Smooth muscle cell (in vitro differentiated cells): ENCODE measurements around the gene EIPR1. TPM values are rescaled to one million over a fixed set of nuclear protein-coding genes. Genes with fewer than 3 reads are reported as not detected.

Experiments used
- DNase-seq: peaks from one replicate; lab custom pipeline; 2025; ENCODE audit not compliant: unreplicated experiment; lab: John Stamatoyannopoulos, UW
- H2AFZ ChIP-seq: fragments of 200-600 bp; sonication (generic); 2 replicates; pipeline ENCODE4 v1.6.0; 2016; ENCODE audit warnings: antibody characterized with exemption, low read depth, mild to moderate bottlenecking
- H3F3A ChIP-seq: fragments of 200-600 bp; sonication (generic); 2 replicates; pipeline ENCODE4 v1.6.0; 2017; ENCODE audit warnings: antibody characterized with exemption, low read depth
- H3K27ac ChIP-seq: fragments of 200-600 bp; sonication (generic); 2 replicates; pipeline ENCODE4 v1.5.1; 2016; ENCODE audit warnings: low read depth, mild to moderate bottlenecking
- H3K27me3 ChIP-seq: fragments of 200-600 bp; sonication (generic); 2 replicates; pipeline ENCODE4 v1.6.1; 2016; ENCODE audit warnings: low read depth, mild to moderate bottlenecking
- H3K36me3 ChIP-seq: fragments of 200-600 bp; sonication (generic); 2 replicates; pipeline ENCODE4 v1.5.1; 2016; ENCODE audit warnings: low read depth
- H3K4me1 ChIP-seq: fragments of 200-600 bp; sonication (generic); 2 replicates; pipeline ENCODE4 v1.5.1; 2016; ENCODE audit warnings: low read depth
- H3K4me2 ChIP-seq: fragments of 200-600 bp; sonication (generic); 2 replicates; pipeline ENCODE4 v1.6.0; 2016; ENCODE audit warnings: mild to moderate bottlenecking
- H3K4me3 ChIP-seq: fragments of 200-600 bp; sonication (generic); 2 replicates; pipeline ENCODE4 v1.5.1; 2016; ENCODE audit warnings: mild to moderate bottlenecking
- H3K79me2 ChIP-seq: fragments of 200-600 bp; sonication (generic); 2 replicates; pipeline ENCODE4 v1.6.0; 2016; ENCODE audit warnings: low read depth, mild to moderate bottlenecking
- H3K9ac ChIP-seq: fragments of 200-600 bp; sonication (generic); 2 replicates; pipeline ENCODE4 v1.6.0; 2016; ENCODE audit warnings: low read depth
- H3K9me3 ChIP-seq: fragments of 200-600 bp; sonication (generic); replicated peaks from 2 replicates; pipeline ENCODE4 v1.5.1; 2016; ENCODE audit warnings: low read depth
- H4K20me1 ChIP-seq: fragments of 200-600 bp; sonication (generic); 2 replicates; pipeline ENCODE4 v1.6.0; 2016; ENCODE audit warnings: low read depth
- WGBS: methylation state at CpG from one replicate; pipeline ENCODE4 v1.1.7; 2016; ENCODE audit warnings: low lambda C conversion rate; 5-methylcytosine and 5-hydroxymethylcytosine counted together
- polyA plus RNA-seq: library from polyadenylated mRNA; unstranded; fragments of >200 nt; fragmentation: Nextera tagmentation; extraction: Ambion mirVana; gene quantifications from 2 replicates; pipeline ENCODE4 v1.2.1, GENCODE V29; 2016
- total RNA-seq: library from RNA; depleted of rRNA; stranded (reverse); fragments of >200 nt; gene quantifications from 2 replicates; pipeline ENCODE4 v1.2.3, GENCODE V29; 2014
- TF ChIP-seq, protein P1 (sequence below): fragments of 200-600 bp; sonication (generic); IDR thresholded peaks from 2 replicates; pipeline ENCODE4 v1.5.1; 2017; ENCODE audit warnings: borderline replicate concordance, mild to moderate bottlenecking, antibody characterized with exemption; ENCODE audit not compliant: insufficient read depth, poor library complexity, severe bottlenecking

The EIPR1 gene
- total and polyA plus RNA-seq, 2 experiments from 2014 or later: 18.5 to 23.1 TPM

DNA sequence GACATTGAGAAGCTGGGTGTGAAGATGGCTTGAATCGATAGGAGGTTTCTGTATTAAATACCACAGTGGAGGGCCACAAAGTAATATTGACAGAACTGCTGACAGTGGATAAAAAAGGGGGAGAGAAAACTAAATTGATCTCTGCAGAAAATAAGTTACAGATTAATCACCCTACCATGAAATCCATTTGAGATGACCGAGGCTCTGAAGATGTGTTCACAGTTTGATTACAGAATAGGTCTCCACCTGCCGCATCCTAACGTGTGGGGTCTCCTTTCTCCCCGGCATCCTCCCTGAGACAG, 165.6 kb downstream of the EIPR1 start:
- Histone ChIP-seq H3K9ac (no peak overlapping the region), H3K36me3 (no peaks in the 10 kb centered on the region), H3K27ac (no peak overlapping the region), H3K79me2 (no peaks in the 10 kb centered on the region), H3K27me3 (no peaks in the 10 kb centered on the region), H3K4me1 (no peaks in the 10 kb centered on the region), H4K20me1 (peaks cover 5% of the 10 kb centered on the region), H3K4me2 (no peak overlapping the region), H3F3A (no peaks in the 10 kb centered on the region), H2AFZ (no peak overlapping the region), H3K4me3 (no peak overlapping the region), H3K9me3 (no peaks in the 10 kb centered on the region)
- no peak for DNase-seq
- 99% methylated on average over 5 of the region's 5 CpGs for WGBS
- TF ChIP-seq, protein P1, sequence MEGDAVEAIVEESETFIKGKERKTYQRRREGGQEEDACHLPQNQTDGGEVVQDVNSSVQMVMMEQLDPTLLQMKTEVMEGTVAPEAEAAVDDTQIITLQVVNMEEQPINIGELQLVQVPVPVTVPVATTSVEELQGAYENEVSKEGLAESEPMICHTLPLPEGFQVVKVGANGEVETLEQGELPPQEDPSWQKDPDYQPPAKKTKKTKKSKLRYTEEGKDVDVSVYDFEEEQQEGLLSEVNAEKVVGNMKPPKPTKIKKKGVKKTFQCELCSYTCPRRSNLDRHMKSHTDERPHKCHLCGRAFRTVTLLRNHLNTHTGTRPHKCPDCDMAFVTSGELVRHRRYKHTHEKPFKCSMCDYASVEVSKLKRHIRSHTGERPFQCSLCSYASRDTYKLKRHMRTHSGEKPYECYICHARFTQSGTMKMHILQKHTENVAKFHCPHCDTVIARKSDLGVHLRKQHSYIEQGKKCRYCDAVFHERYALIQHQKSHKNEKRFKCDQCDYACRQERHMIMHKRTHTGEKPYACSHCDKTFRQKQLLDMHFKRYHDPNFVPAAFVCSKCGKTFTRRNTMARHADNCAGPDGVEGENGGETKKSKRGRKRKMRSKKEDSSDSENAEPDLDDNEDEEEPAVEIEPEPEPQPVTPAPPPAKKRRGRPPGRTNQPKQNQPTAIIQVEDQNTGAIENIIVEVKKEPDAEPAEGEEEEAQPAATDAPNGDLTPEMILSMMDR: no peak

DNA sequence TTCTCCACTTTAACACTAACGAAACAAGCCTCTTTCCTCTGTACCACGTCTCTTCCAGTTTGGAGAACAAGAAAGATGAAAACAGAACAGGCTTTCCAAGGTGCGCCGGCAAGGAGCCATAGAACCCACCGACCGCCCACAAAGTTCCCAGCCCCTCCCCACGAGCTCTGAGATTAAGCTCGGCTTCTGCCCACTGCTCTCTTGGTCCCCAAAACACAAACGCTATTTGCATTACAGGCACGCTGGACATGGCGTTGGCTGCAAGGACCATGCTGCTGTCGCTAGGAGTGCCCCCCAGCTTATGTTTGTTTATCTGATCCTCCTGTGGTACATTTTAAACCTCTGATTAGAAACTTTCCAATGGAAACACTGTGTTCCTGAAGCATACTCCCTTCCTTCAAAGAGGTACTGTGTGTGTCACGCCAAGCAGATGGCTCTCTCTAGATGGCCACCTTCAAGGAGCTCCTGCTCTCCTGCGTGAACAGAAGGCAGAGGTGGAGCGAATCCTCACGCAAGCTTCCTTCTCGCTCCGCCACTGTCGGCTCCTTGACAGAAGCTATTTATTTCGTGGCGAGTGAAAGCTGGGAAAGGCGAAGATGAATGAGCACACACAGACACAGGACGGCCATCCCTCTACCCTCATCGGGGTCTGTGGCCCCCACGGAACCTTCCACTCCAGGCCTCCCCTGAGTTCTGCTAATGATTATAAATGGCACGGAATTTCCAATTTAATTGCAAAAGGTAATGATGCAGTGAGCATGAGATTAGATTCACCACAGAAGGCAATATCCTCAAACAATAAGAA, 166.2 kb downstream of the EIPR1 start:
- no peak overlapping the region for H2AFZ ChIP-seq
- no peak overlapping the region for H3K4me3 ChIP-seq
- H3K4me1 ChIP-seq: no peaks in the 10 kb centered on the region
- H3K9me3 ChIP-seq: no peaks in the 10 kb centered on the region
- no peak overlapping the region for H3K9ac ChIP-seq
- WGBS: 90% methylated on average over 26 of the region's 26 CpGs
- H3K27me3 ChIP-seq: no peaks in the 10 kb centered on the region
- TF ChIP-seq, protein P1: no peak
- H3F3A ChIP-seq: no peaks in the 10 kb centered on the region
- H3K36me3 ChIP-seq: no peaks in the 10 kb centered on the region
- H4K20me1 ChIP-seq: peaks cover 2% of the 10 kb centered on the region
- no peaks in the 10 kb centered on the region for H3K79me2 ChIP-seq
- no peak for DNase-seq
- H3K4me2 ChIP-seq: no peak overlapping the region
- no peak overlapping the region for H3K27ac ChIP-seq

DNA sequence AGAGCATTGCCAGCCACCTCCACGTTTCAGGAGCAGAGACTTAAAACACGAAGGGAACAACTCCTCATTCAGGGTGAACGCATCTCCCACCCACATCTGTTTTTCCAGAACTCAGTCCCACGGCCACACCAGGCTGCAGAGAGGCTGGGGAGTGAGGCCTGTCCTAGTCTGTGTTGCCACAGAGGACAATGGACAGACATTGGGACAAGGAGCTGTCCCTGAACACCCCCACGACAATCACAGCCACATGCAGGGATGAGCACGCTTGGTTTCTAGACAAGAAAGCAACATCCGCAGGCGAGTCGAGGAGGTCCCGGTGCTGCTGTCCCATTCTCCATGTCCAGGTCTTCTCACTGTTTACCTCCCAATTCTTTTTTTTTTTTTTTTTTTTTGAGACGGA, 167.4 kb downstream of the EIPR1 start:
- no peaks in the 10 kb centered on the region for H3K4me1 ChIP-seq
- H3K36me3 ChIP-seq: no peaks in the 10 kb centered on the region
- H4K20me1 ChIP-seq: no peaks in the 10 kb centered on the region
- no peaks in the 10 kb centered on the region for H3F3A ChIP-seq
- 87% methylated on average over 11 of the region's 11 CpGs for WGBS
- no peak overlapping the region for H3K9ac ChIP-seq
- H3K27me3 ChIP-seq: no peaks in the 10 kb centered on the region
- no peak for DNase-seq
- no peak overlapping the region for H3K4me2 ChIP-seq
- H3K4me3 ChIP-seq: no peak overlapping the region
- TF ChIP-seq, protein P1: no peak
- H2AFZ ChIP-seq: no peak overlapping the region
- no peaks in the 10 kb centered on the region for H3K9me3 ChIP-seq
- no peak overlapping the region for H3K27ac ChIP-seq
- no peaks in the 10 kb centered on the region for H3K79me2 ChIP-seq

DNA sequence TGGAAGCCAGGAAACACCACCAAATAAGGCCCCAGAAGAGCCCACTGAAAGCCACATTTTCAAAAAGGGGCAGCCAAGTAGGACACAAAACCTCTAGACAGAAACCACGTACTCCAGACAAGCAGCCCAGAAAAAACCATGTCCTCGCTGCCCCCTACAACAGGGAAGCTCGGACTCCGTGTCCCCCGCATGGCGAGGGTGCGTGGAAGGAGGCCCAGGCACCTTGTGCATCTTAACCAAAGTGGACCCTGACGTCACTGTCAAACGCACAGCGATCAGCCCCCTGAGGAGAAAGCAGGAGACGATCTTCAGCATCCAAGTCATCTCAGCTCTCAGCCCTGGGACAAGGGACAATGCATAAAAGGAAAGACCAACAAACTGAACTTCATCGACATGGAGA, 168.4 kb downstream of the EIPR1 start:
- no peak overlapping the region for H3K9ac ChIP-seq
- no peak overlapping the region for H3K4me2 ChIP-seq
- no peak for DNase-seq
- H3K4me1 ChIP-seq: no peaks in the 10 kb centered on the region
- H3K36me3 ChIP-seq: no peaks in the 10 kb centered on the region
- TF ChIP-seq, protein P1: no peak
- WGBS: 96% methylated on average over 12 of the region's 12 CpGs
- H2AFZ ChIP-seq: no peak overlapping the region
- no peaks in the 10 kb centered on the region for H4K20me1 ChIP-seq
- no peak overlapping the region for H3K27ac ChIP-seq
- no peaks in the 10 kb centered on the region for H3F3A ChIP-seq
- H3K4me3 ChIP-seq: no peak overlapping the region
- H3K79me2 ChIP-seq: no peaks in the 10 kb centered on the region
- no peaks in the 10 kb centered on the region for H3K27me3 ChIP-seq
- no peaks in the 10 kb centered on the region for H3K9me3 ChIP-seq
